ENCODE measurements around the gene S100G. TPM values are rescaled to one million over a fixed set of nuclear protein-coding genes. Genes with fewer than 3 reads are reported as not detected.
"Not testable (repeated sequence)": the region's sequence is repeated elsewhere in the genome, so short reads cannot be mapped to it uniquely, and the experiment has no call there.

Gene S100G
- total RNA-seq (2013) = not detected
- polyA plus RNA-seq = not detected
- polyA minus RNA-seq = not detected in 2 replicates
- 0 reads per million in 11 experiments for total RNA-seq

GRCh38 chrX:16649858-16650257 is at the start of gene S100G:
Gene S100G, plus strand, starts transcription at chrX:16650158. Its CDS starts 849 bp downstream, at chrX:16651007.
- H3K4me3 Mint-ChIP-seq = no peak within 1 kb of the TSS
- H3K27me3 Mint-ChIP-seq (ENCODE audit: low read depth in 3 of 3) = peaks cover 0 to 13% (median 0%) of the 10 kb centered on the region in 3 donors
- H3K9ac ChIP-seq (ENCODE audit: insufficient read depth, low read length, poor library complexity, severe bottlenecking) = no peak within 1 kb of the TSS
- intact Hi-C loops (cut with micrococcal nuclease) = no loop called here
- no peak for DNase-seq
- no peak within 1 kb of the TSS for H2AFZ ChIP-seq (ENCODE audit: insufficient read depth, low read depth, low read length, poor library complexity, severe bottlenecking)
- H3K9me3 Mint-ChIP-seq = peaks cover 0 to 2% (median 0%) of the 10 kb centered on the region in 7 donors
- H3K27ac ChIP-seq (ENCODE audit: low read depth in 1 of 2, low read length in 2 of 2) = no peak within 1 kb of the TSS
- H3K4me2 ChIP-seq (replicated peaks; ENCODE audit: extremely low read depth, low read length, poor library complexity, severe bottlenecking) = no peak within 1 kb of the TSS
- WGBS (ENCODE audit: insufficient coverage) = no CpG with 5 or more reads among the region's 4 CpGs
- no peaks in the 10 kb centered on the region for H3K9me3 ChIP-seq (replicated peaks in 1 of 2; ENCODE audit: control insufficient read depth in 1 of 2, insufficient read depth in 1 of 2, low read length in 2 of 2)
- no peaks in the 10 kb centered on the region for H3K79me2 ChIP-seq (ENCODE audit: insufficient read depth, low read length)
- peaks cover 3 to 5% of the 10 kb centered on the region in 2 donors for H3K36me3 Mint-ChIP-seq
- H4K20me1 ChIP-seq (ENCODE audit: insufficient read depth, low read length) = no peaks in the 10 kb centered on the region
- H3K27me3 ChIP-seq (ENCODE audit: control insufficient read depth in 2 of 2, insufficient read depth in 2 of 2, low read length in 2 of 2) = peaks cover 0 to 8% of the 10 kb centered on the region in 2 donors
- no peaks in the 10 kb centered on the region for H3K36me3 ChIP-seq (replicated peaks in 1 of 2; ENCODE audit: control insufficient read depth in 1 of 2, insufficient read depth in 2 of 2, low read length in 2 of 2)
- TF ChIP-seq CTCF (IDR thresholded peaks at IDR 0.05) = no peak
- H3K4me3 ChIP-seq (replicated peaks in 1 of 3; ENCODE audit: low read depth in 2 of 3, low read length in 3 of 3) = no peak within 1 kb of the TSS
- no peaks in the 10 kb centered on the region for H3K4me1 ChIP-seq (ENCODE audit: control insufficient read depth in 1 of 2, insufficient read depth in 2 of 2, low read length in 2 of 2)
- no peak within 1 kb of the TSS for H3K27ac Mint-ChIP-seq
- no peaks in the 10 kb centered on the region for H3K4me1 Mint-ChIP-seq

GRCh38 chrX:16601885-16602284 is 48.1 kb upstream of the S100G start:
- no peak for TF ChIP-seq CTCF (IDR thresholded peaks at IDR 0.05)
- H3K4me3 Mint-ChIP-seq = no peak overlapping the region
- no peak overlapping the region for H2AFZ ChIP-seq (ENCODE audit: insufficient read depth, low read depth, low read length, poor library complexity, severe bottlenecking)
- no CpG with 5 or more reads among the region's 4 CpGs for WGBS (ENCODE audit: insufficient coverage)
- H4K20me1 ChIP-seq (ENCODE audit: insufficient read depth, low read length) = no peaks in the 10 kb centered on the region
- peaks cover 0 to 12% (median 5%) of the 10 kb centered on the region in 7 donors for H3K9me3 Mint-ChIP-seq
- H3K4me1 Mint-ChIP-seq = no peaks in the 10 kb centered on the region
- no peak overlapping the region for H3K9ac ChIP-seq (ENCODE audit: insufficient read depth, low read length, poor library complexity, severe bottlenecking)
- DNase-seq = no peak
- H3K36me3 ChIP-seq (replicated peaks in 1 of 2; ENCODE audit: control insufficient read depth in 1 of 2, insufficient read depth in 2 of 2, low read length in 2 of 2) = no peaks in the 10 kb centered on the region
- H3K27ac ChIP-seq (ENCODE audit: low read depth in 1 of 2, low read length in 2 of 2) = no peak overlapping the region
- peaks cover 11 to 14% of the 10 kb centered on the region in 2 donors for H3K36me3 Mint-ChIP-seq
- H3K27me3 Mint-ChIP-seq (ENCODE audit: low read depth in 3 of 3) = peaks cover 0 to 13% (median 0%) of the 10 kb centered on the region in 3 donors
- no peaks in the 10 kb centered on the region for H3K79me2 ChIP-seq (ENCODE audit: insufficient read depth, low read length)
- no peak overlapping the region for H3K27ac Mint-ChIP-seq
- H3K4me1 ChIP-seq (ENCODE audit: control insufficient read depth in 1 of 2, insufficient read depth in 2 of 2, low read length in 2 of 2) = no peaks in the 10 kb centered on the region
- no peak overlapping the region for H3K4me2 ChIP-seq (replicated peaks; ENCODE audit: extremely low read depth, low read length, poor library complexity, severe bottlenecking)
- no peaks in the 10 kb centered on the region for H3K9me3 ChIP-seq (replicated peaks in 1 of 2; ENCODE audit: control insufficient read depth in 1 of 2, insufficient read depth in 1 of 2, low read length in 2 of 2)
- no peak overlapping the region for H3K4me3 ChIP-seq (replicated peaks in 1 of 3; ENCODE audit: low read depth in 2 of 3, low read length in 3 of 3)
- intact Hi-C loops (cut with micrococcal nuclease) = no loop called here
- peaks cover 0 to 8% of the 10 kb centered on the region in 2 donors for H3K27me3 ChIP-seq (ENCODE audit: control insufficient read depth in 2 of 2, insufficient read depth in 2 of 2, low read length in 2 of 2)

GRCh38 chrX:16603235-16603634 is 46.7 kb upstream of the S100G start:
- H3K9me3 ChIP-seq (replicated peaks in 1 of 2; ENCODE audit: control insufficient read depth in 1 of 2, insufficient read depth in 1 of 2, low read length in 2 of 2); H3K4me2 ChIP-seq (replicated peaks; ENCODE audit: extremely low read depth, low read length, poor library complexity, severe bottlenecking); H3K27ac ChIP-seq (ENCODE audit: low read depth in 1 of 2, low read length in 2 of 2); H3K9me3 Mint-ChIP-seq; H4K20me1 ChIP-seq (ENCODE audit: insufficient read depth, low read length); H3K4me1 ChIP-seq (ENCODE audit: control insufficient read depth in 1 of 2, insufficient read depth in 2 of 2, low read length in 2 of 2); H2AFZ ChIP-seq (ENCODE audit: insufficient read depth, low read depth, low read length, poor library complexity, severe bottlenecking); H3K4me1 Mint-ChIP-seq; H3K27ac Mint-ChIP-seq; H3K27me3 ChIP-seq (ENCODE audit: control insufficient read depth in 2 of 2, insufficient read depth in 2 of 2, low read length in 2 of 2); H3K9ac ChIP-seq (ENCODE audit: insufficient read depth, low read length, poor library complexity, severe bottlenecking); H3K4me3 ChIP-seq (replicated peaks in 1 of 3; ENCODE audit: low read depth in 2 of 3, low read length in 3 of 3); H3K4me3 Mint-ChIP-seq; intact Hi-C loops (cut with micrococcal nuclease); H3K79me2 ChIP-seq (ENCODE audit: insufficient read depth, low read length); DNase-seq; H3K36me3 ChIP-seq (replicated peaks in 1 of 2; ENCODE audit: control insufficient read depth in 1 of 2, insufficient read depth in 2 of 2, low read length in 2 of 2): not testable (repeated sequence)
- peaks cover 10 to 11% of the 10 kb centered on the region in 2 donors for H3K36me3 Mint-ChIP-seq
- no CpG with 5 or more reads among the region's 6 CpGs for WGBS (ENCODE audit: insufficient coverage)
- H3K27me3 Mint-ChIP-seq (ENCODE audit: low read depth in 3 of 3) = peaks cover 0 to 13% (median 0%) of the 10 kb centered on the region in 3 donors
